ENCODE data around the gene PITPNB.

Gene PITPNB

GRCh38 chr22:27804470-27805297, 114.4 kb downstream of the PITPNB start:
- FAIRE-seq (no peak), DNase-seq (ENCODE audit: insufficient read length) (peak; percentile 55)
- TF ChIP-seq POLR2AphosphoS5 (IDR thresholded peaks at IDR 0.05; ENCODE audit: low read depth, low read length) = no peak
- no peak for TF ChIP-seq POLR2A (IDR thresholded peaks at IDR 0.05; ENCODE audit: low read depth, low read length)
- TF ChIP-seq TAF1 (IDR thresholded peaks at IDR 0.05; ENCODE audit: borderline replicate concordance, low read depth, low read length) = no peak

- no peak for DNase-seq (ENCODE audit: insufficient read length)
- no peak for TF ChIP-seq POLR2AphosphoS5 (IDR thresholded peaks at IDR 0.05; ENCODE audit: low read depth, low read length)
- no peak for TF ChIP-seq POLR2A (IDR thresholded peaks at IDR 0.05; ENCODE audit: low read depth, low read length)
- TF ChIP-seq TAF1 (IDR thresholded peaks at IDR 0.05; ENCODE audit: borderline replicate concordance, low read depth, low read length) = no peak
- no peak for FAIRE-seq
Measured at GRCh38 chr22:27803841-27804415, 115.1 kb downstream of the PITPNB start.

GRCh38 chr22:27802346-27803073, 116.5 kb downstream of the PITPNB start:
- DNase-seq (ENCODE audit: insufficient read length) (no peak), FAIRE-seq (no peak)
- TF ChIP-seq TAF1 (IDR thresholded peaks at IDR 0.05; ENCODE audit: borderline replicate concordance, low read depth, low read length) = no peak
- TF ChIP-seq POLR2A (IDR thresholded peaks at IDR 0.05; ENCODE audit: low read depth, low read length) = no peak
- TF ChIP-seq POLR2AphosphoS5 (IDR thresholded peaks at IDR 0.05; ENCODE audit: low read depth, low read length) = no peak
